ENCODE measurements around the gene MARCHF11.

GRCh38 chr5:16043349-16043965, 136.1 kb downstream of the MARCHF11 start:
- no peak for TF ChIP-seq POLR2A (IDR thresholded peaks at IDR 0.05)
- TF ChIP-seq CTCF (IDR thresholded peaks at IDR 0.05) = no peak
